Tibial nerve (tissue), 4 donors: Measurements from ENCODE around the gene MTSS2. TPM values are rescaled to one million over a fixed set of nuclear protein-coding genes. Genes with fewer than 3 reads are reported as not detected.

ENCODE experiments used
- DNase-seq, 2 donors: peaks; one replicate each; pipeline ENCODE4 v3.0.0-alpha.2; 2019; ENCODE audit warnings: low spot score in 2 of 2
- H3K27ac ChIP-seq, 4 donors: fragments of 200-600 bp; sonication (generic) in 3 of 4; one replicate each; pipeline ENCODE4 v1.5.1; 2017 to 2019; ENCODE audit warnings: mild to moderate bottlenecking in 1 of 4
- H3K27me3 ChIP-seq, 2 donors: fragments of 200-600 bp; sonication (generic) in 1 of 2; one replicate each; pipeline versions ENCODE4 v1.5.1 to v1.6.0; 2017 to 2019
- H3K36me3 ChIP-seq, 3 donors: fragments of 200-600 bp; sonication (generic); one replicate each; pipeline ENCODE4 v1.5.1; 2018 to 2019
- H3K4me1 ChIP-seq, 4 donors: fragments of 200-600 bp; sonication (generic) in 3 of 4; one replicate each; pipeline ENCODE4 v1.5.1; 2017 to 2019
- H3K4me3 ChIP-seq, 4 donors: fragments of 200-600 bp; sonication (generic) in 3 of 4; one replicate each; pipeline ENCODE4 v1.5.1; 2017 to 2019; ENCODE audit warnings: mild to moderate bottlenecking in 1 of 4, moderate library complexity in 1 of 4
- H3K9me3 ChIP-seq, 4 donors: fragments of 200-600 bp; sonication (generic) in 3 of 4; one replicate each; pipeline ENCODE4 v1.5.1; 2017 to 2019
- CTCF ChIP-seq, 5 experiments: fragments of 200-600 bp in 3 of 5; fragments of 450-650 bp in 2 of 5; sonication (generic) in 3 of 5; IDR thresholded peaks; one replicate each; pipeline ENCODE4 v1.5.1; 2016 to 2019; ENCODE audit warnings: antibody characterized with exemption in 5 of 5, mild to moderate bottlenecking in 3 of 5, moderate library complexity in 2 of 5
- EP300 ChIP-seq, 2 donors: sonication (generic); formaldehyde crosslinking; IDR thresholded peaks; one replicate each; pipeline ENCODE4 v1.6.1; 2017; ENCODE audit warnings: antibody characterized with exemption in 2 of 2, mild to moderate bottlenecking in 1 of 2
- POLR2A ChIP-seq, 2 donors: fragments of 450-650 bp; IDR thresholded peaks; one replicate each; pipeline ENCODE4 v1.6.1; 2017; ENCODE audit warnings: antibody characterized with exemption in 2 of 2, mild to moderate bottlenecking in 2 of 2, moderate library complexity in 2 of 2
- WGBS, 2 donors: methylation state at CpG; one replicate each; pipeline ENCODE4 v1.1.5; 2018; 5-methylcytosine and 5-hydroxymethylcytosine counted together
- total RNA-seq, 4 donors: library from RNA; depleted of rRNA; stranded (reverse); fragments of >200 nt; gene quantifications; one replicate each; pipeline ENCODE4 v1.1.0, GENCODE V29; 2016

Gene MTSS2
- total RNA-seq, 4 donors from 2014 or later, result 24.1 to 40.6 (median 35.4) TPM

GRCh38 chr16:70704586-70704985 lies 18.7 kb upstream of the MTSS2 start:
- WGBS, 2 donors, result 78 to 88% methylated on average over 8 to 11 of the region's 11 CpGs
- Histone ChIP-seq H3K36me3 (no peaks in the 10 kb centered on the region), H3K27me3 (no peaks in the 10 kb centered on the region), H3K27ac (peak overlapping the region in 3 of 4 donors; percentile 70 to 93 (median 92)), H3K4me1 (peaks cover 0 to 100% (median 64%) of the 10 kb centered on the region in 4 donors), H3K4me3 (no peak overlapping the region), H3K9me3 (no peaks in the 10 kb centered on the region)
- DNase-seq, result no peak
- TF ChIP-seq CTCF (IDR thresholded peaks at IDR 0.05) (no peak), EP300 (IDR thresholded peaks at IDR 0.05) (no peak), POLR2A (IDR thresholded peaks at IDR 0.05) (no peak)

GRCh38 chr16:70703835-70704381 lies 18.1 kb upstream of the MTSS2 start:
- TF ChIP-seq CTCF (IDR thresholded peaks at IDR 0.05) (peak in 1 of 5 experiments; percentile 0), POLR2A (IDR thresholded peaks at IDR 0.05) (no peak)
- Histone ChIP-seq H3K4me1 (peaks cover 0 to 97% (median 63%) of the 10 kb centered on the region in 4 donors), H3K27ac (peak overlapping the region; percentile 68 to 93 (median 81)), H3K36me3 (no peaks in the 10 kb centered on the region), H3K27me3 (no peaks in the 10 kb centered on the region), H3K9me3 (no peaks in the 10 kb centered on the region), H3K4me3 (no peak overlapping the region)
- 77 to 80% methylated on average over 2 to 4 of the region's 6 CpGs for WGBS, 2 donors
- no peak for DNase-seq

GRCh38 chr16:70703041-70703834 lies 17.4 kb upstream of the MTSS2 start:
- Histone ChIP-seq H3K27ac (peak overlapping the region; percentile 68 to 93 (median 81)), H3K9me3 (no peaks in the 10 kb centered on the region), H3K36me3 (no peaks in the 10 kb centered on the region), H3K27me3 (no peaks in the 10 kb centered on the region), H3K4me3 (no peak overlapping the region), H3K4me1 (peaks cover 0 to 97% (median 62%) of the 10 kb centered on the region in 4 donors)
- peak in 1 of 2 donors; percentile 88 for TF ChIP-seq EP300 (IDR thresholded peaks at IDR 0.05)
- peak in 4 of 5 experiments; percentile 4 to 60 (median 22) for TF ChIP-seq CTCF (IDR thresholded peaks at IDR 0.05)
- peak; percentile 14 to 19 for TF ChIP-seq POLR2A (IDR thresholded peaks at IDR 0.05)
- no peak for DNase-seq
- 44 to 47% methylated on average over 15 of the region's 16 CpGs for WGBS, 2 donors

- no peak for DNase-seq
- H3K36me3 ChIP-seq, result no peaks in the 10 kb centered on the region
- 72 to 77% methylated on average over 8 of the region's 8 CpGs for WGBS, 2 donors
- peak overlapping the region; percentile 68 to 93 (median 81) for H3K27ac ChIP-seq
- no peak overlapping the region for H3K4me3 ChIP-seq
- no peaks in the 10 kb centered on the region for H3K27me3 ChIP-seq
- TF ChIP-seq POLR2A (IDR thresholded peaks at IDR 0.05), result no peak
- no peak for TF ChIP-seq CTCF (IDR thresholded peaks at IDR 0.05)
- no peak for TF ChIP-seq EP300 (IDR thresholded peaks at IDR 0.05)
- no peaks in the 10 kb centered on the region for H3K9me3 ChIP-seq
- peaks cover 2 to 97% (median 63%) of the 10 kb centered on the region in 4 donors for H3K4me1 ChIP-seq
These were observed 16.8 kb upstream of the MTSS2 start for GRCh38 chr16:70702624-70703023.

GRCh38 chr16:70701998-70702397 lies 16.1 kb upstream of the MTSS2 start:
- WGBS, 2 donors, result 78 to 83% methylated on average over 8 of the region's 8 CpGs
- Histone ChIP-seq H3K36me3 (no peaks in the 10 kb centered on the region), H3K27ac (peak overlapping the region in 3 of 4 donors; percentile 70 to 93 (median 92)), H3K4me1 (peaks cover 4 to 97% (median 65%) of the 10 kb centered on the region in 4 donors), H3K4me3 (no peak overlapping the region), H3K9me3 (no peaks in the 10 kb centered on the region), H3K27me3 (no peaks in the 10 kb centered on the region)
- TF ChIP-seq CTCF (IDR thresholded peaks at IDR 0.05) (no peak), EP300 (IDR thresholded peaks at IDR 0.05) (no peak), POLR2A (IDR thresholded peaks at IDR 0.05) (no peak)
- DNase-seq, result no peak
